Fibroblast of the aortic adventitia (primary cell): Measurements from ENCODE around the gene MRGPRX2. TPM values are rescaled to one million over a fixed set of nuclear protein-coding genes. Genes with fewer than 3 reads are reported as not detected.

Source experiments
- DNase-seq: peaks from one replicate; pipeline ENCODE4 v3.0.0-alpha.2; 2010; ENCODE audit warnings: low read depth
- H3K4me3 ChIP-seq: 2 replicates; pipeline ENCODE4 v1.5.1; 2011; ENCODE audit warnings: low read depth, mild to moderate bottlenecking, control low read depth, low read length, moderate library complexity
- CTCF ChIP-seq: IDR thresholded peaks from 2 replicates; pipeline ENCODE4 v1.5.1; 2011; ENCODE audit warnings: mild to moderate bottlenecking, low read length, control low read depth, inconsistent platforms; ENCODE audit not compliant: insufficient read depth
- total RNA-seq: library from RNA; depleted of rRNA; stranded (reverse); fragments of >200 nt; gene quantifications from 2 replicates; pipeline ENCODE4 v1.2.3, GENCODE V29; 2012; ENCODE audit warnings: low replicate concordance

Gene MRGPRX2
- total RNA-seq, 1 donor: not detected

GRCh38 chr11:19055905-19056304 lies 4.6 kb downstream of the MRGPRX2 start:
- no peak for TF ChIP-seq CTCF
- DNase-seq: no peak
- H3K4me3 ChIP-seq: no peak overlapping the region

- TF ChIP-seq CTCF: no peak
- no peak overlapping the region for H3K4me3 ChIP-seq
- no peak for DNase-seq
These were observed 5.5 kb downstream of the MRGPRX2 start for GRCh38 chr11:19055016-19055415.

GRCh38 chr11:19053909-19054308 lies 6.6 kb downstream of the MRGPRX2 start:
- TF ChIP-seq CTCF: no peak
- no peak for DNase-seq

GRCh38 chr11:19050281-19050680 lies 10.2 kb downstream of the MRGPRX2 start:
- DNase-seq: no peak
- TF ChIP-seq CTCF: no peak
- H3K4me3 ChIP-seq: no peak overlapping the region

More at GRCh38 chr11:19053909-19054308, 6.6 kb downstream of the MRGPRX2 start:
- H3K4me3 ChIP-seq: no peak overlapping the region

- no peak for DNase-seq
- H3K4me3 ChIP-seq: no peak overlapping the region
- TF ChIP-seq CTCF: no peak
These were observed 11.2 kb downstream of the MRGPRX2 start for GRCh38 chr11:19049351-19049750.

GRCh38 chr11:19040051-19040450 lies 20.5 kb downstream of the MRGPRX2 start:
- H3K4me3 ChIP-seq: no peak overlapping the region
- no peak for TF ChIP-seq CTCF
- DNase-seq: no peak

GRCh38 chr11:19039409-19039808 lies 21.1 kb downstream of the MRGPRX2 start:
- no peak overlapping the region for H3K4me3 ChIP-seq
- no peak for TF ChIP-seq CTCF
- no peak for DNase-seq
